ENCODE results near the gene SYN1. TPM values are rescaled to one million over a fixed set of nuclear protein-coding genes. Genes with fewer than 3 reads are reported as not detected.
A peak's percentile ranks its signal among the peaks of the same experiment; 100 is the strongest.

SYN1 gene
- polyA plus RNA-seq, 1 of the 3 experiments (the other 2 are of a cell fraction), result 0.08 TPM

GRCh38 chrX:47638816-47639215 is 19.2 kb upstream of the SYN1 start:
- no peaks in the 10 kb centered on the region; the same call in 1 of the 2 replicates for H3K27me3 ChIP-seq (ENCODE audit: insufficient read depth)
- H3K4me2 ChIP-seq, result no peak overlapping the region
- H3K27ac ChIP-seq (ENCODE audit: low read depth in 2 of 2, low read length in 1 of 2), result no peak overlapping the region
- no peaks in the 10 kb centered on the region for H3K4me1 ChIP-seq (ENCODE audit: control insufficient read depth in 1 of 2, insufficient read depth in 2 of 2, low read depth in 1 of 2, low read length in 1 of 2)
- no peak for TF ChIP-seq EP300 (IDR thresholded peaks at IDR 0.05; ENCODE audit: borderline replicate concordance in 1 of 2, low read depth in 1 of 2, low read length in 1 of 2)
- TF ChIP-seq CTCF (IDR thresholded peaks at IDR 0.05), result no peak
- no peak for TF ChIP-seq RFX5 (IDR thresholded peaks at IDR 0.05; ENCODE audit: low read length)
- TF ChIP-seq, protein P1, sequence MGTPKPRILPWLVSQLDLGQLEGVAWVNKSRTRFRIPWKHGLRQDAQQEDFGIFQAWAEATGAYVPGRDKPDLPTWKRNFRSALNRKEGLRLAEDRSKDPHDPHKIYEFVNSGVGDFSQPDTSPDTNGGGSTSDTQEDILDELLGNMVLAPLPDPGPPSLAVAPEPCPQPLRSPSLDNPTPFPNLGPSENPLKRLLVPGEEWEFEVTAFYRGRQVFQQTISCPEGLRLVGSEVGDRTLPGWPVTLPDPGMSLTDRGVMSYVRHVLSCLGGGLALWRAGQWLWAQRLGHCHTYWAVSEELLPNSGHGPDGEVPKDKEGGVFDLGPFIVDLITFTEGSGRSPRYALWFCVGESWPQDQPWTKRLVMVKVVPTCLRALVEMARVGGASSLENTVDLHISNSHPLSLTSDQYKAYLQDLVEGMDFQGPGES (IDR thresholded peaks at IDR 0.05; ENCODE audit: low read depth, low read length), result no peak
- CTCF ChIA-PET, result no interaction called here
- H3F3A ChIP-seq (replicated peaks; ENCODE audit: insufficient read depth), result no peaks in the 10 kb centered on the region
- no peaks in the 10 kb centered on the region for H4K20me1 ChIP-seq (ENCODE audit: insufficient read depth)
- H3K79me2 ChIP-seq (ENCODE audit: insufficient read depth), result no peaks in the 10 kb centered on the region
- no peak overlapping the region for H2AFZ ChIP-seq (ENCODE audit: low read depth)
- H3K4me3 ChIP-seq (ENCODE audit: low read depth in 2 of 2, low read length in 1 of 2), result no peak overlapping the region
- DNase-seq, result no peak
- H3K9me2 ChIP-seq, result no peaks in the 10 kb centered on the region
- 58% methylated on average over 6 of the region's 14 CpGs for WGBS (ENCODE audit: low lambda C conversion rate)
- H3K36me3 ChIP-seq (replicated peaks in 1 of 2; ENCODE audit: control insufficient read depth in 1 of 2, insufficient read depth in 2 of 2, low read length in 1 of 2), result peaks cover 17 to 32% of the 10 kb centered on the region in 2 experiments
- POLR2A ChIA-PET, result no interaction called here
- H3K9ac ChIP-seq, result no peak overlapping the region
- H3K9me3 ChIP-seq, result no peaks in the 10 kb centered on the region

DNA sequence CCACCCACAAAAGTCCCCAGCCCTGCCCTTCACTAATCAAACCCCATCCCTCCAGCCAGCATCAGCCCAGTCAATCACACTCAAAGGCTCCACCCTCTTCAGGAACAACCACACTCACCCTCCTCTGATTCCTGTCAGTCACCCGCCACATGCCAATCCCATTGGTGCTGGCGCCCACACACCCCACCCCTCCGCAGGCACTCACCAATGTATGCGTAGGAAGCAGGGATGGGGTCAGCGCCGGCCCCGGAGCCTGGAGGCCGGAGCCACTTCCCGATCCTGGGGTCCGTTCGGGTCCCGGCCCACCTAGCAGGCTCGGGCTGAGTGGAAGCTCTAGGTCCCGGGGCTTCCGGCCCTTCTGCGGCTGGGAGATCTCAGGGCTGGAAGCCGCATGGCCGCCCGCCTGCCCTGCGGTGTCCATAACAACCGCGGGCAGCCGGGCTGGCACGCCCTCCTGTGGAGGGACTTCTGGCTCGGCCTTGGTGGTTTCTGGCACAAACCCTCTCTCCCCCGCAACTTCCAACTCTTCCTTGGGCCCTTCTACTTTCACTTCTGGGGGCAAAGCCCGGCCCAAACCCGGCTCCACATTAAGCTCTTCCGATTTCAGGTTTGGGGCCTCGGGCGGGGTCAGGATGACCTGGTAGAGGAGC is 18.0 kb upstream of the SYN1 start:
- no peaks in the 10 kb centered on the region for H4K20me1 ChIP-seq (ENCODE audit: insufficient read depth)
- H3K4me3 ChIP-seq (ENCODE audit: low read depth in 2 of 2, low read length in 1 of 2), result peak overlapping the region in 1 of 2 experiments; percentile 15; a peak in 1 of 4 replicates
- no peak overlapping the region for H2AFZ ChIP-seq (ENCODE audit: low read depth)
- H3K9me3 ChIP-seq, result no peaks in the 10 kb centered on the region
- no peaks in the 10 kb centered on the region for H3K79me2 ChIP-seq (ENCODE audit: insufficient read depth)
- no peak overlapping the region for H3K9ac ChIP-seq
- no peaks in the 10 kb centered on the region for H3F3A ChIP-seq (replicated peaks; ENCODE audit: insufficient read depth)
- WGBS (ENCODE audit: low lambda C conversion rate), result 67% methylated on average over 17 of the region's 31 CpGs
- H3K27ac ChIP-seq (ENCODE audit: low read depth in 2 of 2, low read length in 1 of 2), result no peak overlapping the region
- ChIA-PET CTCF (no interaction called here), POLR2A (no interaction called here)
- peaks cover 14 to 28% of the 10 kb centered on the region in 2 experiments for H3K36me3 ChIP-seq (replicated peaks in 1 of 2; ENCODE audit: control insufficient read depth in 1 of 2, insufficient read depth in 2 of 2, low read length in 1 of 2)
- no peaks in the 10 kb centered on the region for H3K4me1 ChIP-seq (ENCODE audit: control insufficient read depth in 1 of 2, insufficient read depth in 2 of 2, low read depth in 1 of 2, low read length in 1 of 2)
- no peak for DNase-seq
- H3K9me2 ChIP-seq, result no peaks in the 10 kb centered on the region
- no peak overlapping the region for H3K4me2 ChIP-seq
- TF ChIP-seq, protein P2, sequence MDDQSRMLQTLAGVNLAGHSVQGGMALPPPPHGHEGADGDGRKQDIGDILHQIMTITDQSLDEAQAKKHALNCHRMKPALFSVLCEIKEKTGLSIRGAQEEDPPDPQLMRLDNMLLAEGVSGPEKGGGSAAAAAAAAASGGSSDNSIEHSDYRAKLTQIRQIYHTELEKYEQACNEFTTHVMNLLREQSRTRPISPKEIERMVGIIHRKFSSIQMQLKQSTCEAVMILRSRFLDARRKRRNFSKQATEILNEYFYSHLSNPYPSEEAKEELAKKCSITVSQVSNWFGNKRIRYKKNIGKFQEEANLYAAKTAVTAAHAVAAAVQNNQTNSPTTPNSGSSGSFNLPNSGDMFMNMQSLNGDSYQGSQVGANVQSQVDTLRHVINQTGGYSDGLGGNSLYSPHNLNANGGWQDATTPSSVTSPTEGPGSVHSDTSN (IDR thresholded peaks at IDR 0.05), result peak; percentile 71
- no peak for TF ChIP-seq TEAD4 (IDR thresholded peaks at IDR 0.05; ENCODE audit: borderline replicate concordance, insufficient read depth)
- no peaks in the 10 kb centered on the region; the same call in 1 of the 2 replicates for H3K27me3 ChIP-seq (ENCODE audit: insufficient read depth)
